Amniotic stem cell (primary cell): ENCODE measurements around the gene TTL.
A peak's percentile ranks its signal among the peaks of the same experiment; 100 is the strongest.

Experiments used
- DNase-seq: peaks from one replicate; lab custom pipeline; 2025; lab: John Stamatoyannopoulos, UW

Gene TTL

DNA sequence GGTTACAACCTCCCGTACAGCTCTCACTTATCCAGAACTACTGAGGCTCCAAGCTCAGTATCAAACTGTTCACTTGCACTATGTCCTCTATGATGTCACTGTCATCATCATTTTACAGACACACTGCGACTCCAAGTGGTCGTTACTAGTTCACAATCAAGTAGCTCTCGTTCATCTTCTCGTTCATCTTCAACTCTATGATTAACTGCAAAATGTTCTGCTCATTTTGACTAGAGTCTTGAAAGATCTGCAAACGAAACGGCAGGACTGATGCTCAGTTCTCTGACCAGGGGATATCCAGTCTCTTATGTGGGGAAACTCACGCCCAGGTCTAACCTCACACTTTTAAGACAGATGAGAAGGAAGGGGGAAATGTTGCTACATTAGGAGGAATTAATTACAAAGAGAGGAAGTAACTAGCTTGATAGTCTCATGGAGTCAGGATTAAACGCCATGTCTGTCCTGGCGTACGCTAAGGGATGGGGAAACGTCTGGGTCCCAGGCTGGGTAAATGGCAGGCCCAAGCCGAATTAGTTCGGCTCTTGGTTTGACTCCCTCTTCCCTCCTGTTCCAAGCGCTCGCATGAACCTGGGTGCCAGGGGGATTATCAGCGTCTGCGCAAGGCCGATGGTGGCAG is 101.7 kb downstream of the TTL start:
- DNase-seq: no peak

DNA sequence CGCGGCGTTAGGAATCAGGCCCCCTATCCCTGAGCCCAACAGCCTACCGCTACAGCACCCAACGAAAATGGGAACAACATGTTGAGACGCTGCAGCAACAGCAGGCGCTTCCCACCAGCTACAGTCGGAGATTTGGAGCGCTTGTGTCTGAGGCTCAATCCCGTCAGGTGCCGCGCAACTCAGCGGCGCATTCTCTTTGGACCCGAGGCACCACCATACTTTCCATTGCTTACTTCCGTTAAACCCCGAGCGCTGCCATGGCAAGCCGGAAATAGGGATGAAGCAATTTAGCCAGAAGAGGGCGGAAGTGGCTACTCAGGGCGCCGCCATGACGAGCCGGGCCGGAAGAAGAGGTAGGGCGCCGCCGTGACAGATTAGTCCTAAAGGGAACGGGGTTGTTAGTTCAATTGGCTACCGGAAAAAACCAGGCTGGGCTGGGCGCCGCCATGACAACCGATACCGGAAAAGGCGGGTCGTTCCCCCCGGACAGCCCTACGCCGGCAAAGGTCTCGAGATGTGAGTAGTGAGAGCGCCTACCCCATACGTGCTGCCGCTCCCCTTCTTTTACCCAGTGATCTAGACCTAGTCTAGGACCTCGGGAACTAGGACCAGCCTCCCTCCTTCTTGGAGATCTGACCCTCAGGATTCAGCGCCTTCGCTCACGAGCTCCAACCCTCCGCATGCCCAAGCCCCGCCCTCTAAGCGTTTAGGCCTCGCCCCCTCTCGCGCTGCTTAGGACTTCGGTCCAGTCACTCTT is 102.4 kb downstream of the TTL start, which contains the start of gene CHCHD5:
Gene CHCHD5, plus strand, starts transcription at position 476 of the 757 bp plus-strand sequence. Its CDS starts 39 bp downstream, at position 515.
- DNase-seq: peak; percentile 95

- no peak for DNase-seq
Observed at GRCh38 chr2:112584891-112585250, 102.9 kb downstream of the TTL start.

GRCh38 chr2:112585400-112585799 is 103.4 kb downstream of the TTL start:
- no peak for DNase-seq

- no peak for DNase-seq
Observed at GRCh38 chr2:112585873-112586464, 104.0 kb downstream of the TTL start.

DNA sequence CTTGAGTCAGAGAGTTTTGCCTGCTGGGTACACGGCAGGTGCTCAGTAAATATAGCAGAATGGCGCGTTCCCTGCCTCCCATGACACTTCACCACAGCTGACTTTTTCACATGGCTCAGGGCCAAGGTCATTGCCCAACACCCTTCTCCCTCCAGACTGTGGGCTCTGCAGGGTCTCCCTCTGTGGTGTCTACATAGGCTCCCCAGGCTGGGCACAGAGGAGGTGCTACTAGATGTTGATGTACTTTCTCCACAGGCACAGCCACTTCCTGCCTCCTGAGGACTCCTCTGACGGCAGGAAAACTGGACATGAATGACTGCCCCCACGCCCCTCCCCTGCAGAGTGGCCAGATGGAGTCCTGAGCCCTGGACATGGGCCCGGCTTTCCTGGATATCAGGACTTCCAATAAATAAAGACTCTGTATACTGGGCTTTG is 106.7 kb downstream of the TTL start:
- DNase-seq: no peak
